K562 (cell line): ENCODE measurements around the gene FOXA3. TPM values are rescaled to one million over a fixed set of nuclear protein-coding genes. Genes with fewer than 3 reads are reported as not detected.

Experiments used
- KLF13 ChIP-seq: fragments of 450-650 bp; IDR thresholded peaks from 2 replicates; pipeline ENCODE4 v1.6.1; 2016; ENCODE audit warnings: missing genetic modification characterization, low read depth, mild to moderate bottlenecking, missing compliant biosample characterization, moderate library complexity, borderline replicate concordance
- NR4A1 ChIP-seq, 2 experiments: fragments of 250-450 bp in 1 of 2; fragments of 450-650 bp in 1 of 2; sonication (Bioruptor Pico) in 1 of 2; IDR thresholded peaks; 2 replicates each; pipeline versions ENCODE4 v1.4.0 to v1.6.1; 2016 to 2020; ENCODE audit warnings: mild to moderate bottlenecking in 2 of 2, missing compliant biosample characterization in 1 of 2, missing genetic modification characterization in 1 of 2, moderate library complexity in 1 of 2
- ZKSCAN8 ChIP-seq: fragments of 200-800 bp; sonication (Bioruptor generic); IDR thresholded peaks from 2 replicates; pipeline ENCODE4 v1.6.1; 2016; ENCODE audit warnings: missing genetic modification characterization, missing compliant biosample characterization
- polyA plus RNA-seq, 8 experiments: library from polyadenylated mRNA; depleted of rRNA in 4 of 8; stranded (reverse) in 5 of 8; unstranded in 3 of 8; fragments of >200 nt; fragmentation: Nextera tagmentation in 2 of 8; fragmentation: Illumina TruSeq in 1 of 8; extraction: Ambion mirVana in 2 of 8; extraction: Trizol in 1 of 8; gene quantifications; 2 replicates each; pipeline versions ENCODE4 v1.2.1 to v1.2.3, GENCODE V29; 2011 to 2014; ENCODE audit warnings: inconsistent platforms in 1 of 8, missing spikeins in 1 of 8
- total RNA-seq, 7 experiments: library from RNA; depleted of rRNA in 6 of 7; stranded (reverse); fragments of >200 nt in 6 of 7; fragmentation: Illumina TruSeq in 2 of 7; extraction: Trizol in 2 of 7; gene quantifications; 2 replicates each; pipeline versions ENCODE4 v1.2.1 to v1.2.3, GENCODE V29; 2011 to 2021; ENCODE audit warnings: low replicate concordance in 1 of 7
- TF ChIP-seq, protein P1 (sequence below): sonication (generic); formaldehyde crosslinking; IDR thresholded peaks from 2 replicates; pipeline ENCODE4 v1.8.0; 2023; ENCODE audit warnings: missing genetic modification reagents, mild to moderate bottlenecking, borderline replicate concordance
- TF ChIP-seq, protein P2 (sequence below): fragments of 250-450 bp; sonication (Bioruptor Pico); IDR thresholded peaks from 2 replicates; pipeline ENCODE4 v1.4.0; 2020; ENCODE audit warnings: borderline replicate concordance

The FOXA3 gene
- total and polyA plus RNA-seq, 9 of the 15 experiments (the other 6 are each of a cell fraction or from before 2014, with no cell fraction given), result 1.3 to 15.5 (median 4.7) TPM

DNA sequence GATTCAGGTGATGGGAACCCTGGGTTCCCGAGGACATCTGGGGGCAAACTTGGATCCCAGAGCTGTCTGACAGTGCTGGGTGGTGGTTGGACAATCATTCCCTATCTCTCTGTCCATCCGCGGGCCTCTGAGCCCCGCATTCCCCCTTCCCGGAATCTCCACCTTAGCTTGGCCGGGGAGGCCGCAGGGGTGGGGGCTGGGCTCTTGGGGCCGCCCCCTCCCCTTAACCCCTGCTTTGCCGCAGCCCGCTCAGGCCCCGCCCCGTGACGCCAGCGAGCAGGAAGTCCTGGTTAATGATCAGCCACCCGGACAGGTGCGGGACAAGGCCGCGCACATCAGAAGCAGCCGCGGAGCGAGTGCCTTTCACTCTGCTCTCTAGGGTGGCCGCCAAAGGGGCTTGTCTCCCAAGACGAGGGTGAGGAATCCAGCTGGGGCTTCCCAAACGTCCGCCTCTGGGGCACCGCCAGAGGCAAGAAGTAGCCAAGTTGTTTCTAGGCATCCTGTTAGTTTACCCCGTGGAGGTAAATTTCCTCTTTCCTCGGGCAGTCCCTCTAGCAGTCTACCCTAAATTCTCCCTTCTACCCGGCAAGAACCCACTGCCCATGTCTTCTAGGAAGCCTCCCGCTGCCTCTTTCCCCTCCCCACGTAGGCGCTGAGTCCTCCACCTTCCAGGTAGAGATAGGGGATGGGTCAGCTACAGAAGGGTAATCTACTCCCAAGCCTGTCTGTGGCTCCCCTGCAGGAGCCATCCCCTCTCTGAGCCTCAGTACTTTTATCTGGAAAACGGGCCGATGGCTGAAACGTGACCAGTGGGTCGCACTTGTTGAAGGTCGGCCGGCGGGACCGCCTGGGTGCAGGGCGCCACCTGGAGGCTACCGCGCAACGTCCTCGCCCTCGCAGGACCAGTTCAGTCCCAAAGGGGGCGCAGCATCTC, 18.8 kb downstream of the FOXA3 start (continued):
- TF ChIP-seq, protein P1, sequence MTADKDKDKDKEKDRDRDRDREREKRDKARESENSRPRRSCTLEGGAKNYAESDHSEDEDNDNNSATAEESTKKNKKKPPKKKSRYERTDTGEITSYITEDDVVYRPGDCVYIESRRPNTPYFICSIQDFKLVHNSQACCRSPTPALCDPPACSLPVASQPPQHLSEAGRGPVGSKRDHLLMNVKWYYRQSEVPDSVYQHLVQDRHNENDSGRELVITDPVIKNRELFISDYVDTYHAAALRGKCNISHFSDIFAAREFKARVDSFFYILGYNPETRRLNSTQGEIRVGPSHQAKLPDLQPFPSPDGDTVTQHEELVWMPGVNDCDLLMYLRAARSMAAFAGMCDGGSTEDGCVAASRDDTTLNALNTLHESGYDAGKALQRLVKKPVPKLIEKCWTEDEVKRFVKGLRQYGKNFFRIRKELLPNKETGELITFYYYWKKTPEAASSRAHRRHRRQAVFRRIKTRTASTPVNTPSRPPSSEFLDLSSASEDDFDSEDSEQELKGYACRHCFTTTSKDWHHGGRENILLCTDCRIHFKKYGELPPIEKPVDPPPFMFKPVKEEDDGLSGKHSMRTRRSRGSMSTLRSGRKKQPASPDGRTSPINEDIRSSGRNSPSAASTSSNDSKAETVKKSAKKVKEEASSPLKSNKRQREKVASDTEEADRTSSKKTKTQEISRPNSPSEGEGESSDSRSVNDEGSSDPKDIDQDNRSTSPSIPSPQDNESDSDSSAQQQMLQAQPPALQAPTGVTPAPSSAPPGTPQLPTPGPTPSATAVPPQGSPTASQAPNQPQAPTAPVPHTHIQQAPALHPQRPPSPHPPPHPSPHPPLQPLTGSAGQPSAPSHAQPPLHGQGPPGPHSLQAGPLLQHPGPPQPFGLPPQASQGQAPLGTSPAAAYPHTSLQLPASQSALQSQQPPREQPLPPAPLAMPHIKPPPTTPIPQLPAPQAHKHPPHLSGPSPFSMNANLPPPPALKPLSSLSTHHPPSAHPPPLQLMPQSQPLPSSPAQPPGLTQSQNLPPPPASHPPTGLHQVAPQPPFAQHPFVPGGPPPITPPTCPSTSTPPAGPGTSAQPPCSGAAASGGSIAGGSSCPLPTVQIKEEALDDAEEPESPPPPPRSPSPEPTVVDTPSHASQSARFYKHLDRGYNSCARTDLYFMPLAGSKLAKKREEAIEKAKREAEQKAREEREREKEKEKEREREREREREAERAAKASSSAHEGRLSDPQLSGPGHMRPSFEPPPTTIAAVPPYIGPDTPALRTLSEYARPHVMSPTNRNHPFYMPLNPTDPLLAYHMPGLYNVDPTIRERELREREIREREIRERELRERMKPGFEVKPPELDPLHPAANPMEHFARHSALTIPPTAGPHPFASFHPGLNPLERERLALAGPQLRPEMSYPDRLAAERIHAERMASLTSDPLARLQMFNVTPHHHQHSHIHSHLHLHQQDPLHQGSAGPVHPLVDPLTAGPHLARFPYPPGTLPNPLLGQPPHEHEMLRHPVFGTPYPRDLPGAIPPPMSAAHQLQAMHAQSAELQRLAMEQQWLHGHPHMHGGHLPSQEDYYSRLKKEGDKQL, result no peak
- TF ChIP-seq ZKSCAN8 (CRISPR knock-in tag) (no peak), KLF13 (tag) (peak; percentile 47; the same call in 1 of the 2 replicates), NR4A1 (CRISPR knock-in tag; IDR thresholded peaks at IDR 0.05) (no peak), NR4A1 (tag; IDR thresholded peaks at IDR 0.05) (0 out of 2 replicates have a peak, but pooled peaks have one; percentile 63)
- TF ChIP-seq, protein P2, sequence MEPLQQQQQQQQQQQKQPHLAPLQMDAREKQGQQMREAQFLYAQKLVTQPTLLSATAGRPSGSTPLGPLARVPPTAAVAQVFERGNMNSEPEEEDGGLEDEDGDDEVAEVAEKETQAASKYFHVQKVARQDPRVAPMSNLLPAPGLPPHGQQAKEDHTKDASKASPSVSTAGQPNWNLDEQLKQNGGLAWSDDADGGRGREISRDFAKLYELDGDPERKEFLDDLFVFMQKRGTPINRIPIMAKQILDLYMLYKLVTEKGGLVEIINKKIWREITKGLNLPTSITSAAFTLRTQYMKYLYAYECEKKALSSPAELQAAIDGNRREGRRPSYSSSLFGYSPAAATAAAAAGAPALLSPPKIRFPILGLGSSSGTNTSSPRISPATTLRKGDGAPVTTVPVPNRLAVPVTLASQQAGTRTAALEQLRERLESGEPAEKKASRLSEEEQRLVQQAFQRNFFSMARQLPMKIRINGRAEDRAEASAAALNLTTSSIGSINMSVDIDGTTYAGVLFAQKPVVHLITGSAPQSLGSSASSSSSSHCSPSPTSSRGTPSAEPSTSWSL, result no peak
